H9 (cell line): Measurements from ENCODE around the gene TRIM67. TPM values are rescaled to one million over a fixed set of nuclear protein-coding genes. Genes with fewer than 3 reads are reported as not detected.

ENCODE experiments used
- DNase-seq: peaks from one replicate; pipeline ENCODE4 v3.0.0-alpha.2; 2017
- H2AFZ ChIP-seq: one replicate; pipeline ENCODE4 v1.6.1; 2013; ENCODE audit warnings: mild to moderate bottlenecking, low read length, control low read depth, moderate library complexity
- H2AK5ac ChIP-seq: 2 replicates; pipeline ENCODE4 v1.6.1; 2013; ENCODE audit warnings: low read length, control low read depth, mixed read lengths; ENCODE audit not compliant: insufficient read length
- H2BK120ac ChIP-seq: one replicate; pipeline ENCODE4 v1.6.1; 2013; ENCODE audit warnings: low read depth, mild to moderate bottlenecking, low read length, control low read depth, inconsistent platforms; ENCODE audit not compliant: poor library complexity, severe bottlenecking
- H2BK12ac ChIP-seq: 2 replicates; pipeline ENCODE4 v1.6.1; 2013; ENCODE audit warnings: low read length, control low read depth, mixed read lengths, low read depth; ENCODE audit not compliant: insufficient read length
- H2BK15ac ChIP-seq: 2 replicates; pipeline ENCODE4 v1.6.1; 2013; ENCODE audit warnings: low read depth, low read length, control low read depth
- H2BK20ac ChIP-seq: one replicate; pipeline ENCODE4 v1.6.1; 2013; ENCODE audit warnings: low read depth, mild to moderate bottlenecking, low read length, control low read depth, inconsistent platforms; ENCODE audit not compliant: poor library complexity, severe bottlenecking
- H2BK5ac ChIP-seq: 2 replicates; pipeline ENCODE4 v1.6.1; 2013; ENCODE audit warnings: low read length, control low read depth, mixed read lengths; ENCODE audit not compliant: insufficient read length
- H3K14ac ChIP-seq: 2 replicates; pipeline ENCODE4 v1.6.1; 2013; ENCODE audit warnings: low read length, control low read depth; ENCODE audit not compliant: insufficient read depth
- H3K18ac ChIP-seq: 2 replicates; pipeline ENCODE4 v1.6.1; 2013; ENCODE audit warnings: low read depth, mild to moderate bottlenecking, mixed read lengths, low read length, control low read depth; ENCODE audit not compliant: insufficient read length
- H3K23ac ChIP-seq: 2 replicates; pipeline ENCODE4 v1.6.1; 2013; ENCODE audit warnings: low read length, control low read depth, mixed read lengths, low read depth; ENCODE audit not compliant: insufficient read length
- H3K23me2 ChIP-seq: 2 replicates; pipeline ENCODE4 v1.6.1; 2013; ENCODE audit warnings: low read depth, mild to moderate bottlenecking, mixed read lengths, low read length, control low read depth; ENCODE audit not compliant: insufficient read length, poor library complexity, severe bottlenecking
- H3K27ac ChIP-seq: 2 replicates; pipeline ENCODE4 v1.5.1; 2013; ENCODE audit warnings: low read length, control low read depth, mixed read lengths, low read depth; ENCODE audit not compliant: insufficient read length
- H3K27me3 ChIP-seq: 2 replicates; pipeline ENCODE4 v1.6.1; 2013; ENCODE audit warnings: low read length, control low read depth, inconsistent platforms; ENCODE audit not compliant: insufficient read depth
- H3K4ac ChIP-seq: 2 replicates; pipeline ENCODE4 v1.6.1; 2013; ENCODE audit warnings: low read depth, mild to moderate bottlenecking, control low read depth, inconsistent platforms, low read length, moderate library complexity
- H3K4me1 ChIP-seq: 2 replicates; pipeline ENCODE4 v1.6.1; 2013; ENCODE audit warnings: low read length, control low read depth, inconsistent platforms; ENCODE audit not compliant: insufficient read depth
- H3K4me2 ChIP-seq: 2 replicates; pipeline ENCODE4 v1.6.1; 2013; ENCODE audit warnings: low read length, control low read depth, mixed read lengths; ENCODE audit not compliant: insufficient read length, insufficient read depth
- H3K56ac ChIP-seq: 2 replicates; pipeline ENCODE4 v1.6.1; 2013; ENCODE audit warnings: low read depth, mild to moderate bottlenecking, mixed read lengths, low read length, control low read depth; ENCODE audit not compliant: insufficient read length
- H3K79me1 ChIP-seq: 2 replicates; pipeline ENCODE4 v1.6.1; 2013; ENCODE audit warnings: low read depth, mild to moderate bottlenecking, moderate library complexity, low read length, control low read depth, inconsistent platforms; ENCODE audit not compliant: insufficient read depth, poor library complexity, severe bottlenecking
- H3K79me2 ChIP-seq: 2 replicates; pipeline ENCODE4 v1.6.1; 2013; ENCODE audit warnings: low read length, control low read depth, inconsistent platforms; ENCODE audit not compliant: insufficient read depth
- H3K9ac ChIP-seq: 2 replicates; pipeline ENCODE4 v1.6.1; 2013; ENCODE audit warnings: low read length, control low read depth, mixed read lengths; ENCODE audit not compliant: insufficient read length; ENCODE audit errors: extremely low read depth
- H3K9me3 ChIP-seq: one replicate; pipeline ENCODE4 v1.6.1; 2013; ENCODE audit warnings: low read depth, low read length, inconsistent platforms; ENCODE audit not compliant: control insufficient read depth
- H3T11ph ChIP-seq: one replicate; pipeline ENCODE4 v1.6.1; 2013; ENCODE audit warnings: mild to moderate bottlenecking, low read length, control low read depth, inconsistent platforms
- H4K20me1 ChIP-seq: one replicate; pipeline ENCODE4 v1.6.1; 2013; ENCODE audit not compliant: control insufficient read depth, insufficient read length, insufficient read depth
- H4K5ac ChIP-seq: 2 replicates; pipeline ENCODE4 v1.6.1; 2013; ENCODE audit warnings: low read depth, mild to moderate bottlenecking, mixed read lengths, low read length, control low read depth; ENCODE audit not compliant: insufficient read length
- H4K8ac ChIP-seq: replicated peaks from 2 replicates; pipeline ENCODE4 v1.6.1; 2013; ENCODE audit warnings: low read length, control low read depth, mixed read lengths, low read depth; ENCODE audit not compliant: insufficient read length
- H4K91ac ChIP-seq: 2 replicates; pipeline ENCODE4 v1.6.1; 2013; ENCODE audit warnings: low read depth, mild to moderate bottlenecking, moderate library complexity, mixed read lengths, low read length, control low read depth; ENCODE audit not compliant: insufficient read length
- H3K27ac Mint-ChIP-seq, 3 experiments: 2 replicates in 2 of 3; 3 replicates in 1 of 3; pipeline ENCODE4 v1.8.0; 2020 to 2021; ENCODE audit warnings: mixed read lengths in 3 of 3, mild to moderate bottlenecking in 1 of 3, moderate library complexity in 1 of 3
- H3K27me3 Mint-ChIP-seq: 2 replicates; pipeline ENCODE4 v1.8.0; 2021; ENCODE audit warnings: low read depth, mild to moderate bottlenecking, moderate library complexity, mixed read lengths
- H3K36me3 Mint-ChIP-seq, 3 experiments: 2 replicates in 2 of 3; 3 replicates in 1 of 3; pipeline ENCODE4 v1.8.0; 2020 to 2021; ENCODE audit warnings: low read depth in 3 of 3, mixed read lengths in 3 of 3; ENCODE audit not compliant: insufficient read depth in 1 of 3
- H3K4me1 Mint-ChIP-seq, 2 experiments: 2 replicates each; pipeline ENCODE4 v1.8.0; 2020; ENCODE audit warnings: mixed read lengths in 2 of 2
- H3K4me3 Mint-ChIP-seq, 2 experiments: 2 replicates in 1 of 2; 3 replicates in 1 of 2; pipeline ENCODE4 v1.8.0; 2020 to 2021; ENCODE audit warnings: mild to moderate bottlenecking in 2 of 2, mixed read lengths in 2 of 2, moderate library complexity in 1 of 2
- H3K9me3 Mint-ChIP-seq, 2 experiments: 2 replicates in 1 of 2; 3 replicates in 1 of 2; pipeline ENCODE4 v1.8.0; 2020; ENCODE audit warnings: mild to moderate bottlenecking in 2 of 2, mixed read lengths in 2 of 2, moderate library complexity in 1 of 2
- CTCF ChIP-seq: fragments of 200-600 bp; sonication (generic); conservative IDR thresholded peaks from 3 replicates; pipeline ENCODE4 v1.8.0; 2021; ENCODE audit warnings: antibody characterized with exemption, mild to moderate bottlenecking
- WGBS: extraction: QIAGEN DNeasy Blood & Tissue Kit; methylation state at CpG from one replicate; pipeline ENCODE4 v1.1.7; 2013; ENCODE audit warnings: missing lambda C conversion rate, low lambda C conversion rate, mixed read lengths; ENCODE audit not compliant: insufficient read length; ENCODE audit errors: extremely low coverage; 5-methylcytosine and 5-hydroxymethylcytosine counted together
- total RNA-seq: library from RNA; stranded (reverse); gene quantifications from 2 replicates; pipeline ENCODE4 v1.2.1, GENCODE V29; 2021

Gene TRIM67
- total RNA-seq, 1 experiment from 2014 or later, result not detected

- peaks cover 2% of the 10 kb centered on the region; the same call in 1 of the 2 replicates for H3K27me3 ChIP-seq
- no peak overlapping the region for H2BK120ac ChIP-seq
- H3K4me1 Mint-ChIP-seq, result peaks cover 2 to 23% of the 10 kb centered on the region in 2 experiments; a peak in 3 of 4 replicates
- H3K4me2 ChIP-seq, result no peak overlapping the region
- no peak overlapping the region for H4K91ac ChIP-seq
- H3K27ac Mint-ChIP-seq, result no peak overlapping the region
- peaks cover 5 to 13% of the 10 kb centered on the region in 2 experiments; a peak in 3 of 5 replicates for H3K9me3 Mint-ChIP-seq
- H3K79me2 ChIP-seq, result no peaks in the 10 kb centered on the region
- no peak overlapping the region for H3K4me3 Mint-ChIP-seq
- no peak overlapping the region for H2BK15ac ChIP-seq
- no peak overlapping the region for H2BK20ac ChIP-seq
- peaks cover 100% of the 10 kb centered on the region for H3K27me3 Mint-ChIP-seq
- H3T11ph ChIP-seq, result no peak overlapping the region
- no peak overlapping the region for H3K23ac ChIP-seq
- no CpG with 5 or more reads among the region's 1 CpG for WGBS
- no peak overlapping the region for H3K18ac ChIP-seq
- H3K27ac ChIP-seq, result no peak overlapping the region
- no peaks in the 10 kb centered on the region for H4K20me1 ChIP-seq
- DNase-seq, result no peak
- no peak overlapping the region for H2AFZ ChIP-seq
- no peak overlapping the region for H3K14ac ChIP-seq
- no peak overlapping the region for H3K4ac ChIP-seq
- no peaks in the 10 kb centered on the region for H3K23me2 ChIP-seq
- no peak for TF ChIP-seq CTCF
- no peak overlapping the region for H3K9ac ChIP-seq
- H3K36me3 Mint-ChIP-seq, result no peaks in the 10 kb centered on the region
- H2BK5ac ChIP-seq, result no peak overlapping the region
- H4K8ac ChIP-seq, result no peak overlapping the region
- H3K4me1 ChIP-seq, result no peaks in the 10 kb centered on the region
- no peaks in the 10 kb centered on the region for H3K9me3 ChIP-seq
- H2AK5ac ChIP-seq, result no peak overlapping the region
- no peak overlapping the region for H2BK12ac ChIP-seq
- no peaks in the 10 kb centered on the region for H3K79me1 ChIP-seq
- no peak overlapping the region for H3K56ac ChIP-seq
- H4K5ac ChIP-seq, result no peak overlapping the region
These were observed 16.1 kb downstream of the TRIM67 start for GRCh38 chr1:231177936-231178335.
